ENCODE results near the gene GAGE12J. TPM values are rescaled to one million over a fixed set of nuclear protein-coding genes. Genes with fewer than 3 reads are reported as not detected.
"Not testable (repeated sequence)": the region's sequence is repeated elsewhere in the genome, so short reads cannot be mapped to it uniquely, and the experiment has no call there.

The GAGE12J gene
- total RNA-seq, 2 experiments from 2014 or later: not detected

DNA sequence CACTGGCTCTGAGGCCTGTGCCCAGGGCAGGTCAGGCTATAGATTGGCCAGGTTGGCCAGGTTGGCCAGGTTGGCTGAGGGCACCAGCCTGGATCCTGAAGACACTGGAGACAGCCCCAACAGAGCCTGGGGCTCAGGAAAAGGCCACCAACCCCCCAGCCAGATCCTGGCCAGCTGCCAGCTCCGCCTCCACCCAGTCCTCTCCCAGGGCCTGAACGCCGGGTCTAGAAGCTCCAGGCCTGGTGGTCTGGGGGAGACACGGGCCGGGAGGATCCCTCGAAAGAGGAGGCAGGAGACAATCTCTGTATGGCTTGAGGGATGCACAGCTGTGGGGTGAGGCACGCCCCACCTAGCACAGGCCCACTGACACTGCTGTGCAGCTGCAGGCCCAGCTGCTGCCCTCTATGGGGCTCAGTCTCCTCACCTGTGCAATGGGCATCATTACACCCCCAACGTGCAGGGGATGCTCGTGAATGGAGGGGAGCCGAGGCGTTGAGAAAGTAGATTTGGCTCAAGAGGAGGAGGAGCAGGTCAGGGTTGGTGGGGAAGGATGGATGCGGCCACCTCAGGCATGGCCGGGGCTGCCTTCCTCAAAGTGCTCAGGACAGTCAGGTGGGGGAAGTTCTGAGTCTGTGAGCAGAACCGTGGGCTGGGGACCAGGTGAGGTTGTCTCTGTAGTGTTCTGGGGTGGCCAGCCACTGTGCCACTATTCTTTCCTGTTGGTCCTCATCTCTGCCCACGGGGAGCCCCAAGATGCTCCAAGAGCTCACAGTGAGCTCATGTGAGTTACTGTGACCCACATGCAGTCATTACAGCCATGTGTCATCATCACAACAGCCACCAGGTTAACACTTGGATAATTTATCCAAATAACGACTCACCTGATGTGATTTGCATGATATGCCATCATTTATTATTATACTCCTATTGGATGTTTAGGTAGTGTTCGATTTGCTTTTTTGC lies 29.2 kb upstream of the GAGE12J start:
- TF ChIP-seq, protein P1, sequence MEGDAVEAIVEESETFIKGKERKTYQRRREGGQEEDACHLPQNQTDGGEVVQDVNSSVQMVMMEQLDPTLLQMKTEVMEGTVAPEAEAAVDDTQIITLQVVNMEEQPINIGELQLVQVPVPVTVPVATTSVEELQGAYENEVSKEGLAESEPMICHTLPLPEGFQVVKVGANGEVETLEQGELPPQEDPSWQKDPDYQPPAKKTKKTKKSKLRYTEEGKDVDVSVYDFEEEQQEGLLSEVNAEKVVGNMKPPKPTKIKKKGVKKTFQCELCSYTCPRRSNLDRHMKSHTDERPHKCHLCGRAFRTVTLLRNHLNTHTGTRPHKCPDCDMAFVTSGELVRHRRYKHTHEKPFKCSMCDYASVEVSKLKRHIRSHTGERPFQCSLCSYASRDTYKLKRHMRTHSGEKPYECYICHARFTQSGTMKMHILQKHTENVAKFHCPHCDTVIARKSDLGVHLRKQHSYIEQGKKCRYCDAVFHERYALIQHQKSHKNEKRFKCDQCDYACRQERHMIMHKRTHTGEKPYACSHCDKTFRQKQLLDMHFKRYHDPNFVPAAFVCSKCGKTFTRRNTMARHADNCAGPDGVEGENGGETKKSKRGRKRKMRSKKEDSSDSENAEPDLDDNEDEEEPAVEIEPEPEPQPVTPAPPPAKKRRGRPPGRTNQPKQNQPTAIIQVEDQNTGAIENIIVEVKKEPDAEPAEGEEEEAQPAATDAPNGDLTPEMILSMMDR (IDR thresholded peaks at IDR 0.05): no peak
- no peaks in the 10 kb centered on the region for H3K9me3 Mint-ChIP-seq
- H3K4me3 Mint-ChIP-seq: no peak overlapping the region
- DNase-seq (no peak), ATAC-seq (peak; percentile 31)
- H3K4me1 Mint-ChIP-seq (ENCODE audit: low read depth): peaks cover 19% of the 10 kb centered on the region
- H3K36me3 Mint-ChIP-seq (ENCODE audit: low read depth): no peaks in the 10 kb centered on the region
- no peaks in the 10 kb centered on the region for H3K27me3 Mint-ChIP-seq
- intact Hi-C loops (cut with micrococcal nuclease): no loop called here
- CTCF ChIA-PET: interaction anchor here (1.2 to 2.8 kb wide), 8 partner anchors 11 to 438 kb away, joined by 3 to 21 read pairs (median 6); partner anchors contain the start of gene FOXP3
- POLR2A ChIA-PET: interaction anchor here (0.9 kb wide), 1 partner anchor 16 kb away, joined by 3 read pairs; no protein-coding TSS in a partner anchor
- H3K27ac Mint-ChIP-seq: no peak overlapping the region

DNA sequence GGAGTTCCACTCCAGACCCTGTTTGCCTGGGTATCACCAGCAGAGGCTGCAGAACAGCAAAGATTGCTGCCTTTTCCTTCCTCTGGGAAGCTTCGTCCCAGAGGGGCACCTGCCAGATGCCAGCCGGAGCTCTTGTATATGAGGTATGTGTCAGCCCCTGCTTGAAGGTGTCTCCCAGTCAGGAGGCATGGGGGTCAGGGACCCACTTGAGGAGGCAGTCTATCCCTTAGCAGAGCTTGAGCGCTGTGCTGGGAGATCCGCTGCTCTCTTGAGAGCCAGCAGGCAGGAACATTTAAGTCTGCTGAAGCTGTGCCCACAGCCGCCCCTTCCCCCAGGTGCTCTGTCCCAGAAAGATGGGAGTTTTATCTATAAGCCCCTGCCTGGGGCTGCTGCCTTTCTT lies 22.5 kb upstream of the GAGE12J start:
- H3K27ac Mint-ChIP-seq; H3K4me3 Mint-ChIP-seq; CTCF ChIA-PET; H3K9me3 Mint-ChIP-seq; H3K36me3 Mint-ChIP-seq (ENCODE audit: low read depth); H3K4me1 Mint-ChIP-seq (ENCODE audit: low read depth); POLR2A ChIA-PET; intact Hi-C loops (cut with micrococcal nuclease); ATAC-seq; H3K27me3 Mint-ChIP-seq; DNase-seq: not testable (repeated sequence)

DNA sequence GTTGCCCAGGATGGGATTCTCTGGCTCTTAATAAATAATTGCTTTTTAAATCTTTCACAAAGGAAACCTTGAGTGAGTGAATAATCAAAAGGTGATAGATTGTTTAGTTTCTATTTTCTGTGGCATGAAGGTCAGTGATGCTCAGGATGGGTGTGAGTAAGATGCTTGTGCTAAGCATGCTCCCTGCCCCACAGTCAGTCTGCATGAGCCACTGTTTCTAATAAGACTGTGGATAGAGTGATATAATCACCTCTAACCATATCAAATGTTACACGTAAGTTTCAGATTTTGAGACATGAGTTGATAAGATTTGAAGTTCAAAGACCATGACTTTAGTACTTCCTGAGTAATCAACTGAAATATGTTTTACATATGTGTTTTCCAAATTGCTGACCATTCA lies 21.1 kb upstream of the GAGE12J start:
- intact Hi-C loops (cut with micrococcal nuclease): no loop called here
- CTCF ChIA-PET: interaction anchor here (1.3 kb wide), 1 partner anchor 453 kb away, joined by 4 read pairs; no protein-coding TSS in a partner anchor
- H3K4me1 Mint-ChIP-seq (ENCODE audit: low read depth): no peaks in the 10 kb centered on the region
- TF ChIP-seq, protein P1 (IDR thresholded peaks at IDR 0.05): no peak
- DNase-seq: no peak
- H3K36me3 Mint-ChIP-seq (ENCODE audit: low read depth): no peaks in the 10 kb centered on the region
- no peaks in the 10 kb centered on the region for H3K9me3 Mint-ChIP-seq
- no peak overlapping the region for H3K27ac Mint-ChIP-seq
- POLR2A ChIA-PET: no interaction called here
- ATAC-seq: no peak
- H3K4me3 Mint-ChIP-seq: no peak overlapping the region
- no peaks in the 10 kb centered on the region for H3K27me3 Mint-ChIP-seq

DNA sequence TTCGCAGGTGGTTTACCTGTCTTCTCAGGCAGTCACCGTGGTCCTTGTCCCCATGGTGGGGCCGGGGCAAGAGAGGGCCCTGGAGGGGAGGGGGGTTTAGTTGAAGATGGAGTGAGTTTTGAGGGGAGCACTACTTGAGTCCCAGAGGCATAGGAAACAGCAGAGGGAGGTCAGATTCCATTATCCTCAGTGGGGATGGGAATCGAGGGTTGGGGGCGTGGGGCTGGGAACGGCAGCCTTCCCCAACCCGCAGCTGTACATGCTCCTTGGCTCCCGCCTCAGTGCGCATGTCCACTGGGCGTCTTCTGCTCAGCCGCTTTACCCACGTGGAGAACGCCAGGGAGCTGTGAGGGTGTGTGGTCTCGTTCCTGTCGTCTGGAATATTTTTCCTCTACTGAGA lies 18.5 kb upstream of the GAGE12J start, which contains the start of gene GAGE10:
Gene GAGE10, plus strand, starts transcription at position 301 of the 400 bp plus-strand sequence. CDS start 1,214 bp downstream, outside the sequence.
- POLR2A ChIA-PET: no interaction called here

DNA sequence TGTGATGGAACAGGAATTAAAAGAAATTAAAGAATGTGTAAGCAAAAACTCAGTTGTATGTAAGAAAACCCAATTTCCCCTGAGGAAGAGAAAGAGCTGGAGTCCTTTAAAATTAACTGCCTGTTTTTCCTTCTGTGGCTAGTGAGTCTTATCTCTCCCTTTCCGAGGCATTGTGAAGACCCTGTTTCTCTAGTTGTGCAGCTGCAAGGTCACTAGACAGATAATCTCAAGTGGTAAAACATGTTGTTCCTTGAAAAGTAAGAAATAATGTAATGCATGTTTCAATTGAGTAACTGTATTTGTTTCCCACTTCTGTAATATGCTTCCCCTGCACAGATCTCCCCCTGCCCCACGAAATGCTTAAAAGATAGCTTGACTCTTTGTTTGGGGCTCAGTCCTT lies 14.1 kb upstream of the GAGE12J start:
- intact Hi-C loops (cut with micrococcal nuclease); H3K9me3 Mint-ChIP-seq; DNase-seq; H3K36me3 Mint-ChIP-seq (ENCODE audit: low read depth); H3K4me3 Mint-ChIP-seq; H3K27me3 Mint-ChIP-seq; POLR2A ChIA-PET; H3K27ac Mint-ChIP-seq; ATAC-seq: not testable (repeated sequence)
- CTCF ChIA-PET: interaction anchor here (3.1 kb wide), 1 partner anchor 16 kb away, joined by 21 read pairs; no protein-coding TSS in a partner anchor
- H3K4me1 Mint-ChIP-seq (ENCODE audit: low read depth): peaks cover 21% of the 10 kb centered on the region

More for the DNA sequence above, 18.5 kb upstream of the GAGE12J start, which contains the start of gene GAGE10:
- H3K4me1 Mint-ChIP-seq (ENCODE audit: low read depth): peaks cover 2% of the 10 kb centered on the region
- H3K4me3 Mint-ChIP-seq: no peak within 1 kb of the TSS
- no peak within 1 kb of the TSS for H3K27ac Mint-ChIP-seq
- intact Hi-C loops (cut with micrococcal nuclease): no loop called here
- ATAC-seq (no peak), DNase-seq (no peak)
- CTCF ChIA-PET: no interaction called here
- no peaks in the 10 kb centered on the region for H3K27me3 Mint-ChIP-seq
- TF ChIP-seq, protein P1 (IDR thresholded peaks at IDR 0.05): no peak
- H3K9me3 Mint-ChIP-seq: no peaks in the 10 kb centered on the region
- H3K36me3 Mint-ChIP-seq (ENCODE audit: low read depth): no peaks in the 10 kb centered on the region

Measured in activated CD8-positive, alpha-beta T cell treated with anti-CD3 and anti-CD28 coated beads for 36 hours (primary cell).